GM19351 (cell line): ENCODE measurements around the gene TIE1.

Experiments used
- ATAC-seq: cut with Tn5 transposase; IDR thresholded peaks from one replicate; pipeline ENCODE4 v1.9.1; 2021; ENCODE audit warnings: mild to moderate bottlenecking, moderate library complexity; ENCODE audit not compliant: unreplicated experiment

TIE1 gene

GRCh38 chr1:43334453-43335205, 33.8 kb downstream of the TIE1 start:
- no peak for ATAC-seq

- ATAC-seq = no peak
Observed at GRCh38 chr1:43337588-43337987, 36.8 kb downstream of the TIE1 start, which contains the start of gene MPL. Gene MPL, plus strand, starts transcription at chr1:43337818. Its CDS starts 31 bp downstream, at chr1:43337849.

GRCh38 chr1:43338001-43338400, 37.2 kb downstream of the TIE1 start:
- ATAC-seq = no peak

GRCh38 chr1:43339584-43340232, 38.9 kb downstream of the TIE1 start:
- no peak for ATAC-seq

- no peak for ATAC-seq
Observed at GRCh38 chr1:43340559-43340958, 39.8 kb downstream of the TIE1 start.

GRCh38 chr1:43344267-43344850, 43.6 kb downstream of the TIE1 start:
- ATAC-seq = no peak

GRCh38 chr1:43345120-43345519, 44.3 kb downstream of the TIE1 start:
- no peak for ATAC-seq

GRCh38 chr1:43346636-43347035, 45.9 kb downstream of the TIE1 start:
- ATAC-seq = no peak

GRCh38 chr1:43348343-43348808, 47.6 kb downstream of the TIE1 start:
- no peak for ATAC-seq

- ATAC-seq = peak; percentile 82
Observed at GRCh38 chr1:43348809-43349593, 48.2 kb downstream of the TIE1 start.

- ATAC-seq = no peak
Observed at GRCh38 chr1:43349594-43350306, 49.0 kb downstream of the TIE1 start.

GRCh38 chr1:43350976-43351375, 50.2 kb downstream of the TIE1 start:
- ATAC-seq = no peak

- ATAC-seq = no peak
Observed at GRCh38 chr1:43351421-43352350, 50.9 kb downstream of the TIE1 start.

GRCh38 chr1:43352351-43352705, 51.5 kb downstream of the TIE1 start:
- no peak for ATAC-seq

- ATAC-seq = no peak
Observed at GRCh38 chr1:43352881-43353280, 52.1 kb downstream of the TIE1 start.

GRCh38 chr1:43354471-43354870, 53.7 kb downstream of the TIE1 start:
- ATAC-seq = no peak

- no peak for ATAC-seq
Observed at GRCh38 chr1:43354936-43355335, 54.2 kb downstream of the TIE1 start.

- ATAC-seq = no peak
Observed at GRCh38 chr1:43357251-43357650, 56.5 kb downstream of the TIE1 start.

GRCh38 chr1:43358121-43358745, 57.5 kb downstream of the TIE1 start:
- no peak for ATAC-seq
